Measurements from ENCODE around the gene EFNA4.

The EFNA4 gene

GRCh38 chr1:155062702-155063411, 683 bp upstream of the EFNA4 start:
- TF ChIP-seq, protein P1, sequence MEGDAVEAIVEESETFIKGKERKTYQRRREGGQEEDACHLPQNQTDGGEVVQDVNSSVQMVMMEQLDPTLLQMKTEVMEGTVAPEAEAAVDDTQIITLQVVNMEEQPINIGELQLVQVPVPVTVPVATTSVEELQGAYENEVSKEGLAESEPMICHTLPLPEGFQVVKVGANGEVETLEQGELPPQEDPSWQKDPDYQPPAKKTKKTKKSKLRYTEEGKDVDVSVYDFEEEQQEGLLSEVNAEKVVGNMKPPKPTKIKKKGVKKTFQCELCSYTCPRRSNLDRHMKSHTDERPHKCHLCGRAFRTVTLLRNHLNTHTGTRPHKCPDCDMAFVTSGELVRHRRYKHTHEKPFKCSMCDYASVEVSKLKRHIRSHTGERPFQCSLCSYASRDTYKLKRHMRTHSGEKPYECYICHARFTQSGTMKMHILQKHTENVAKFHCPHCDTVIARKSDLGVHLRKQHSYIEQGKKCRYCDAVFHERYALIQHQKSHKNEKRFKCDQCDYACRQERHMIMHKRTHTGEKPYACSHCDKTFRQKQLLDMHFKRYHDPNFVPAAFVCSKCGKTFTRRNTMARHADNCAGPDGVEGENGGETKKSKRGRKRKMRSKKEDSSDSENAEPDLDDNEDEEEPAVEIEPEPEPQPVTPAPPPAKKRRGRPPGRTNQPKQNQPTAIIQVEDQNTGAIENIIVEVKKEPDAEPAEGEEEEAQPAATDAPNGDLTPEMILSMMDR (conservative IDR thresholded peaks at IDR 0.05), result no peak
- no peak for TF ChIP-seq ZFX (IDR thresholded peaks at IDR 0.05)
- H3K27ac ChIP-seq, result peak overlapping the region; percentile 91

GRCh38 chr1:155064111-155064831, 731 bp downstream of the EFNA4 start:
- TF ChIP-seq ZFX (IDR thresholded peaks at IDR 0.05), result no peak
- TF ChIP-seq, protein P1 (conservative IDR thresholded peaks at IDR 0.05), result no peak
- peak overlapping the region; percentile 91 for H3K27ac ChIP-seq

- TF ChIP-seq ZFX (IDR thresholded peaks at IDR 0.05), result no peak
- TF ChIP-seq, protein P1 (conservative IDR thresholded peaks at IDR 0.05), result no peak
- peak overlapping the region; percentile 91; the same call in 1 of the 2 replicates for H3K27ac ChIP-seq
Measured at GRCh38 chr1:155064832-155065429, 1.4 kb downstream of the EFNA4 start.

- TF ChIP-seq, protein P1 (conservative IDR thresholded peaks at IDR 0.05), result no peak
- TF ChIP-seq ZFX (IDR thresholded peaks at IDR 0.05), result no peak
- no peak overlapping the region for H3K27ac ChIP-seq
Measured at GRCh38 chr1:155066777-155067176, 3.2 kb downstream of the EFNA4 start.

GRCh38 chr1:155068599-155068998, 5.1 kb downstream of the EFNA4 start:
- no peak overlapping the region for H3K27ac ChIP-seq
- TF ChIP-seq, protein P1 (conservative IDR thresholded peaks at IDR 0.05), result no peak
- TF ChIP-seq ZFX (IDR thresholded peaks at IDR 0.05), result no peak

DNA sequence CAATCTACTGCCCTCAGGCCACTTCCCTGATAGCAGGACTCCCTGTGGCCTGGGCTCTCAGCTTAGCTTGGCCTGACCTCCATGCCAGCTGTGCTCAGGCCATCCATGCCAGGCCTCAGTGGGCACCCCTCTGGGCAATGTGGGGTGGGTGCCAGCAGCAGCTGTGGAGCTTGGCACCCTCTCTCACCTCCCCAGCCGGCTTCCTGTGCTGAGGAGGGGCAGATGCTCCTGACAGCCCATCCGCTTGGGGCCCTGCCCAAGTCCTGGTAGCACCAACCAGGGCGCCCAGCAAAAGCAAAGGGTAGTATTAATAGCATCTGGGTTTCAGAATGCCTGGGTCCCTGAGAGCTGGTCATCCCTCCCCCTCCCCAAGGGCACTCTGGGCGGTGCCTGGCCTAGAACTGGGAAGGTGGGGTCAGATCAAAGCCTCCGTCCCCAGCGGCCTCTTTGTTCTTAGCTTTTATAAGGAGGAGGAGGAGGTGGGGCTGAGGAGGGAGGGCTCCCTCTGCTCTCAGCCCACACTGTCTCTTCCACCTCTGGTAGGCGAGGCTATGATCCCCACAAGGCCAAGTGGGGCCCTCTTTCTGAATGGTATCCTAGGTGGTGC, 6.1 kb downstream of the EFNA4 start:
- TF ChIP-seq ZFX (IDR thresholded peaks at IDR 0.05), result no peak
- TF ChIP-seq, protein P1 (conservative IDR thresholded peaks at IDR 0.05), result no peak
- no peak overlapping the region for H3K27ac ChIP-seq
